ENCODE measurements around the gene LTBP1.

DNA sequence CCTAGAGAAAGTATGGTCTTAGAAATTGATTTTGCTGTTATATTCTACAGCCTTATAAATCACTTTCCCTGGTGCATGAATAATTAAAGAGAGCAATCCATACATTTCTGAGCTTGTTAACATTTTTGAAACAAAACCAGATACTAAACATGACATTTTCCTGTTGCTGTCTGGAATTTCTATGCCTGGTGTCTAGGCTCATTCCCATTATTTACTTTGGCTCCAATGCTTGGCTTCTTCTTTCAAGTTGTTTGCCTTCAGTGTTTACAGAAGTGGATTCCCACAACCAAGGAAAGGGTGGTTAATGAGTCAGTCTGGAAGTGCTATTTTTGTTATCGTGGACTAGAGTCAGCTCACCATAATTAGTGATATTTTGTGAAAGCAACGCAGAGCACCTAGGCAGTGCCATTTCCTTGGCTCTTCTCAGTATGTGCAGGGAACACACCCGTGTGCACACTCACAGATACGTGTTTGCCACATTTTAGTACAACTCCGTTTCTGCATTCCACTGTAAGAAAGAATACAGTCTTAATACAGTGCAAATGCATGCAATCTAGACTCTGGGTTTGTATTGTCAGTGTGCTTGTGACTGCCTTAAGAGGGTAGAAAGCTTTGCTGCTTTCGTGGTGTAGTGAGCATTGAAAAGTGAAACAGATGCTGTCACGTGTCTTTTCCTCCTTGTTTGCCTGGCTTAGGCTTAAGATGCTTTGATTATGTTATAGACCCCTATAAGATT lies 344.7 kb downstream of the LTBP1 start:
- TF ChIP-seq POLR2AphosphoS5 (IDR thresholded peaks at IDR 0.05; ENCODE audit: low read depth, low read length) (no peak), POLR2A (IDR thresholded peaks at IDR 0.05; ENCODE audit: low read depth, low read length) (no peak), TAF1 (IDR thresholded peaks at IDR 0.05; ENCODE audit: borderline replicate concordance, low read depth, low read length) (no peak)

Measured in GM12892 (cell line).